WTC11 (cell line): Measurements from ENCODE around the gene STK16. TPM values are rescaled to one million over a fixed set of nuclear protein-coding genes. Genes with fewer than 3 reads are reported as not detected.
A peak's percentile ranks its signal among the peaks of the same experiment; 100 is the strongest.

Experiments used
- ATF1 ChIP-seq: sonication (generic); formaldehyde crosslinking; IDR thresholded peaks from 2 replicates; pipeline ENCODE4 v1.8.1; 2023; ENCODE audit warnings: mild to moderate bottlenecking, moderate library complexity, missing genetic modification reagents
- CBFB ChIP-seq: sonication (generic); formaldehyde crosslinking; IDR thresholded peaks from 2 replicates; pipeline ENCODE4 v1.8.1; 2022; ENCODE audit warnings: mild to moderate bottlenecking, low read depth, missing genetic modification reagents
- ESRRA ChIP-seq: sonication (generic); formaldehyde crosslinking; IDR thresholded peaks from 2 replicates; pipeline ENCODE4 v1.8.1; 2022; ENCODE audit warnings: mild to moderate bottlenecking, missing genetic modification reagents, borderline replicate concordance
- ETV6 ChIP-seq: sonication (generic); formaldehyde crosslinking; IDR thresholded peaks from 2 replicates; pipeline ENCODE4 v1.8.1; 2022; ENCODE audit warnings: mild to moderate bottlenecking, missing genetic modification reagents
- FOXK1 ChIP-seq: sonication (generic); formaldehyde crosslinking; IDR thresholded peaks from 2 replicates; pipeline ENCODE4 v1.8.0; 2022; ENCODE audit warnings: mild to moderate bottlenecking, moderate library complexity, missing genetic modification reagents
- GABPB1 ChIP-seq: sonication (generic); formaldehyde crosslinking; IDR thresholded peaks from 2 replicates; pipeline ENCODE4 v1.8.1; 2023; ENCODE audit warnings: mild to moderate bottlenecking, missing genetic modification reagents
- GTF2I ChIP-seq: fragments of 250-450 bp; sonication (Bioruptor Pico); conservative IDR thresholded peaks from 2 replicates; pipeline ENCODE4 v1.4.0; 2021; ENCODE audit warnings: mild to moderate bottlenecking
- MXD4 ChIP-seq: fragments of 250-450 bp; sonication (Bioruptor Pico); IDR thresholded peaks from 2 replicates; pipeline ENCODE4 v1.8.0; 2021; ENCODE audit warnings: mild to moderate bottlenecking, moderate library complexity, borderline replicate concordance
- NFATC4 ChIP-seq: fragments of 250-450 bp; sonication (Bioruptor Pico); IDR thresholded peaks from 2 replicates; pipeline ENCODE4 v1.9.0; 2021; ENCODE audit warnings: mild to moderate bottlenecking
- NFYB ChIP-seq: sonication (generic); formaldehyde crosslinking; conservative IDR thresholded peaks from 2 replicates; pipeline ENCODE4 v1.8.0; 2022; ENCODE audit warnings: low read depth, missing genetic modification reagents
- OVOL2 ChIP-seq: fragments of 250-450 bp; sonication (Bioruptor Pico); IDR thresholded peaks from 2 replicates; pipeline ENCODE4 v1.9.0; 2021; ENCODE audit warnings: mild to moderate bottlenecking, borderline replicate concordance
- PRRX2 ChIP-seq: fragments of 250-450 bp; sonication (Bioruptor Pico); IDR thresholded peaks from 2 replicates; pipeline ENCODE4 v1.8.0; 2021; ENCODE audit warnings: mild to moderate bottlenecking
- RORB ChIP-seq: fragments of 250-450 bp; sonication (Bioruptor Pico); IDR thresholded peaks from 2 replicates; pipeline ENCODE4 v1.9.0; 2021; ENCODE audit warnings: mild to moderate bottlenecking
- SMAD3 ChIP-seq: sonication (generic); formaldehyde crosslinking; IDR thresholded peaks from 2 replicates; pipeline ENCODE4 v1.8.0; 2022; ENCODE audit warnings: missing genetic modification reagents, mild to moderate bottlenecking, borderline replicate concordance
- SMAD4 ChIP-seq: sonication (generic); formaldehyde crosslinking; IDR thresholded peaks from 2 replicates; pipeline ENCODE4 v1.8.0; 2022; ENCODE audit warnings: mild to moderate bottlenecking, missing genetic modification reagents
- SOX15 ChIP-seq: fragments of 250-450 bp; sonication (Bioruptor Pico); IDR thresholded peaks from 2 replicates; pipeline ENCODE4 v1.9.0; 2021; ENCODE audit warnings: mild to moderate bottlenecking
- TCF7 ChIP-seq: sonication (generic); formaldehyde crosslinking; IDR thresholded peaks from 2 replicates; pipeline ENCODE4 v1.8.0; 2022; ENCODE audit warnings: mild to moderate bottlenecking, low read depth, missing genetic modification reagents, moderate library complexity
- ZBTB21 ChIP-seq: sonication (generic); formaldehyde crosslinking; IDR thresholded peaks from 2 replicates; pipeline ENCODE4 v1.8.1; 2023; ENCODE audit warnings: mild to moderate bottlenecking, missing genetic modification reagents, borderline replicate concordance
- ZNF219 ChIP-seq: sonication (generic); formaldehyde crosslinking; IDR thresholded peaks from 2 replicates; pipeline ENCODE4 v1.8.0; 2023; ENCODE audit warnings: missing genetic modification reagents, mild to moderate bottlenecking, borderline replicate concordance
- ZNF232 ChIP-seq: sonication (generic); formaldehyde crosslinking; IDR thresholded peaks from 2 replicates; pipeline ENCODE4 v1.8.0; 2022; ENCODE audit warnings: mild to moderate bottlenecking, missing genetic modification reagents
- ZNF317 ChIP-seq: sonication (generic); formaldehyde crosslinking; IDR thresholded peaks from 2 replicates; pipeline ENCODE4 v1.8.1; 2023; ENCODE audit warnings: low read depth, mild to moderate bottlenecking, moderate library complexity, missing genetic modification reagents, borderline replicate concordance
- ZNF396 ChIP-seq: fragments of 250-450 bp; sonication (Bioruptor Pico); IDR thresholded peaks from 2 replicates; pipeline ENCODE4 v1.8.0; 2021; ENCODE audit warnings: mild to moderate bottlenecking, moderate library complexity, borderline replicate concordance
- ZNF671 ChIP-seq: fragments of 250-450 bp; sonication (Bioruptor Pico); IDR thresholded peaks from 2 replicates; pipeline ENCODE4 v1.8.0; 2021; ENCODE audit warnings: mild to moderate bottlenecking
- total RNA-seq: library from RNA; stranded (reverse); gene quantifications from 3 replicates; pipeline ENCODE4 v1.2.3, GENCODE V29; 2021
- TF ChIP-seq, protein P1 (sequence below): sonication (generic); formaldehyde crosslinking; IDR thresholded peaks from 2 replicates; pipeline ENCODE4 v1.8.1; 2022; ENCODE audit warnings: mild to moderate bottlenecking, missing genetic modification reagents, moderate library complexity, borderline replicate concordance
- TF ChIP-seq, protein P2 (sequence below): sonication (generic); formaldehyde crosslinking; IDR thresholded peaks from 2 replicates; pipeline ENCODE4 v1.8.1; 2022; ENCODE audit warnings: low read depth, mild to moderate bottlenecking, moderate library complexity, missing genetic modification reagents, borderline replicate concordance
- TF ChIP-seq, protein P3 (sequence below): sonication (generic); formaldehyde crosslinking; IDR thresholded peaks from 2 replicates; pipeline ENCODE4 v1.8.1; 2022; ENCODE audit warnings: missing genetic modification reagents, borderline replicate concordance
- TF ChIP-seq, protein P4 (sequence below): sonication (generic); formaldehyde crosslinking; IDR thresholded peaks from 2 replicates; pipeline ENCODE4 v1.8.0; 2022; ENCODE audit warnings: mild to moderate bottlenecking, missing genetic modification reagents
- TF ChIP-seq, protein P5 (sequence below): sonication (generic); formaldehyde crosslinking; IDR thresholded peaks from 2 replicates; pipeline ENCODE4 v1.8.0; 2022; ENCODE audit warnings: mild to moderate bottlenecking, missing genetic modification reagents
- TF ChIP-seq, protein P6 (sequence below): fragments of 200-600 bp; IDR thresholded peaks from 2 replicates; pipeline ENCODE4 v1.8.0; 2022; ENCODE audit warnings: antibody characterized with exemption

The STK16 gene
- total RNA-seq, 1 experiment from 2014 or later = 27.5 TPM

DNA sequence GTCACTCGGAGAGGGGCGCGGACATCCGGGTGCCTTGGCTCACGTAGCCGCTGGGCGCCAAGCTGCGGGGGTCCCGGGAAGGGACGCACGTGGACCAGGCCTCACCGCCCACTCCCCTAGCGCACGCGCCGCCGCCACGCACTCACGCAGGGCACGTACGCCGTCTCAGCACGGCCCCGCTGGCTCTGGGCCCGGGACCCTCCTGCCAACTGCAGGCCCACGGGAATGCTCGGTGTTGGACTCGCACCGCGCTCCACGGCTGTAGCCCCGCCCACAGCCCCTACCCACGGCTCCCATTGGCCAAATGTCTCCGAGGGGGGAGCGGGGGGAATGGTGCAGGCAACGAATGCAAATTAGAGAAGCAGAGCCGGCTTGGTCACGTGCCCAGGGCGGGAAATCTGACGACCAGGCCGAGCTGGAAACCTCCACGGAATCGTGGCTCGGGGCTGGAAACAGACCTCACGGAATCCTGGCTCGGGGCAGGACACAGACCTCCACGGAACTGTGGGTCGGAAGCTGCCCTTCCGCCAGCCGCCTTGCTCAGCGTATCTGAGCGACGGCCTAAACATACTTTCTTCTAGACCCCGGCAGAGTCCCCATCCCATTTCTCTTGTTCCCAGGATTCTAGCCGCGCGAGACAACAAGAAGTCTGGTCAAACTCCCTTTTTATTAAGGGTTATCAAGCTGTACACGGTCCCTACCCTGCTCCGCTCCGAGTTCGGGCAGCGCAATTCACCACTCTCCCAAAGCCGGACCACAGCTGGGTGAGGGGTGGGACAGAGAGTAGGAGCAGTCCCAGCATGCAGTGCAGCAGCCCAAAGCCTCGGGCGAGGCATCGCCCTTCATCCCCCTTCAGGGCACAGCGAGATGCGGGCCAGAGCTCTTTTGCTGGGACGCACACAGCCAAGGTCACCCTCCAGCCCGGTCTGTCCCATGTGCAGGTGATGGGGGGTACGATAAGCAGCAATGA, 26.3 kb upstream of the STK16 start, which contains the start of gene ABCB6 (continued):
- TF ChIP-seq, protein P1, sequence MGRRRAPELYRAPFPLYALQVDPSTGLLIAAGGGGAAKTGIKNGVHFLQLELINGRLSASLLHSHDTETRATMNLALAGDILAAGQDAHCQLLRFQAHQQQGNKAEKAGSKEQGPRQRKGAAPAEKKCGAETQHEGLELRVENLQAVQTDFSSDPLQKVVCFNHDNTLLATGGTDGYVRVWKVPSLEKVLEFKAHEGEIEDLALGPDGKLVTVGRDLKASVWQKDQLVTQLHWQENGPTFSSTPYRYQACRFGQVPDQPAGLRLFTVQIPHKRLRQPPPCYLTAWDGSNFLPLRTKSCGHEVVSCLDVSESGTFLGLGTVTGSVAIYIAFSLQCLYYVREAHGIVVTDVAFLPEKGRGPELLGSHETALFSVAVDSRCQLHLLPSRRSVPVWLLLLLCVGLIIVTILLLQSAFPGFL (CRISPR knock-in tag) = no peak; the same call in 1 of the 2 replicates
- TF ChIP-seq NFATC4 (CRISPR knock-in tag) = peak; percentile 86; the same call in 1 of the 2 replicates
- no peak for TF ChIP-seq MXD4 (CRISPR knock-in tag)
- no peak for TF ChIP-seq ATF1
- 0 out of 2 replicates have a peak, but pooled peaks have one; percentile 20 for TF ChIP-seq ESRRA (CRISPR knock-in tag)
- no peak for TF ChIP-seq CBFB (CRISPR knock-in tag)
- TF ChIP-seq, protein P2, sequence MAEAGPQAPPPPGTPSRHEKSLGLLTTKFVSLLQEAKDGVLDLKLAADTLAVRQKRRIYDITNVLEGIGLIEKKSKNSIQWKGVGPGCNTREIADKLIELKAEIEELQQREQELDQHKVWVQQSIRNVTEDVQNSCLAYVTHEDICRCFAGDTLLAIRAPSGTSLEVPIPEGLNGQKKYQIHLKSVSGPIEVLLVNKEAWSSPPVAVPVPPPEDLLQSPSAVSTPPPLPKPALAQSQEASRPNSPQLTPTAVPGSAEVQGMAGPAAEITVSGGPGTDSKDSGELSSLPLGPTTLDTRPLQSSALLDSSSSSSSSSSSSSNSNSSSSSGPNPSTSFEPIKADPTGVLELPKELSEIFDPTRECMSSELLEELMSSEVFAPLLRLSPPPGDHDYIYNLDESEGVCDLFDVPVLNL (CRISPR knock-in tag) = peak; percentile 72; the same call in 1 of the 2 replicates
- TF ChIP-seq, protein P3, sequence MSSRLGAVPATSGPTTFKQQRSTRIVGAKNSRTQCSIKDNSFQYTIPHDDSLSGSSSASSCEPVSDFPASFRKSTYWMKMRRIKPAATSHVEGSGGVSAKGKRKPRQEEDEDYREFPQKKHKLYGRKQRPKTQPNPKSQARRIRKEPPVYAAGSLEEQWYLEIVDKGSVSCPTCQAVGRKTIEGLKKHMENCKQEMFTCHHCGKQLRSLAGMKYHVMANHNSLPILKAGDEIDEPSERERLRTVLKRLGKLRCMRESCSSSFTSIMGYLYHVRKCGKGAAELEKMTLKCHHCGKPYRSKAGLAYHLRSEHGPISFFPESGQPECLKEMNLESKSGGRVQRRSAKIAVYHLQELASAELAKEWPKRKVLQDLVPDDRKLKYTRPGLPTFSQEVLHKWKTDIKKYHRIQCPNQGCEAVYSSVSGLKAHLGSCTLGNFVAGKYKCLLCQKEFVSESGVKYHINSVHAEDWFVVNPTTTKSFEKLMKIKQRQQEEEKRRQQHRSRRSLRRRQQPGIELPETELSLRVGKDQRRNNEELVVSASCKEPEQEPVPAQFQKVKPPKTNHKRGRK (CRISPR knock-in tag) = no peak
- no peak for TF ChIP-seq ZNF317
- no peak for TF ChIP-seq GTF2I (CRISPR knock-in tag)
- 0 out of 2 replicates have a peak, but pooled peaks have one; percentile 84 for TF ChIP-seq ZNF219 (CRISPR knock-in tag)
- peak; percentile 9; the same call in 1 of the 2 replicates for TF ChIP-seq PRRX2 (CRISPR knock-in tag)
- TF ChIP-seq ZBTB21 (CRISPR knock-in tag) = peak; percentile 78; the same call in 1 of the 2 replicates
- TF ChIP-seq GABPB1 = peak; percentile 84
- no peak for TF ChIP-seq RORB
- no peak for TF ChIP-seq ZNF396
- TF ChIP-seq SMAD3 = peak; percentile 62; the same call in 1 of the 2 replicates
- TF ChIP-seq TCF7 (CRISPR knock-in tag) = no peak
- TF ChIP-seq SMAD4 (CRISPR knock-in tag) = no peak
- no peak for TF ChIP-seq ZNF671
- TF ChIP-seq, protein P4, sequence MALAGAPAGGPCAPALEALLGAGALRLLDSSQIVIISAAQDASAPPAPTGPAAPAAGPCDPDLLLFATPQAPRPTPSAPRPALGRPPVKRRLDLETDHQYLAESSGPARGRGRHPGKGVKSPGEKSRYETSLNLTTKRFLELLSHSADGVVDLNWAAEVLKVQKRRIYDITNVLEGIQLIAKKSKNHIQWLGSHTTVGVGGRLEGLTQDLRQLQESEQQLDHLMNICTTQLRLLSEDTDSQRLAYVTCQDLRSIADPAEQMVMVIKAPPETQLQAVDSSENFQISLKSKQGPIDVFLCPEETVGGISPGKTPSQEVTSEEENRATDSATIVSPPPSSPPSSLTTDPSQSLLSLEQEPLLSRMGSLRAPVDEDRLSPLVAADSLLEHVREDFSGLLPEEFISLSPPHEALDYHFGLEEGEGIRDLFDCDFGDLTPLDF (CRISPR knock-in tag) = no peak
- no peak for TF ChIP-seq SOX15 (CRISPR knock-in tag)
- peak; percentile 83 for TF ChIP-seq FOXK1 (CRISPR knock-in tag)
- no peak for TF ChIP-seq OVOL2 (CRISPR knock-in tag)
- TF ChIP-seq, protein P5, sequence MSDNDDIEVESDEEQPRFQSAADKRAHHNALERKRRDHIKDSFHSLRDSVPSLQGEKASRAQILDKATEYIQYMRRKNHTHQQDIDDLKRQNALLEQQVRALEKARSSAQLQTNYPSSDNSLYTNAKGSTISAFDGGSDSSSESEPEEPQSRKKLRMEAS (CRISPR knock-in tag) = peak; percentile 99
- TF ChIP-seq NFYB (CRISPR knock-in tag) = peak; percentile 62
- TF ChIP-seq ZNF232 (CRISPR knock-in tag) = no peak; the same call in 1 of the 2 replicates
- peak; percentile 59 for TF ChIP-seq ETV6
- TF ChIP-seq, protein P6, sequence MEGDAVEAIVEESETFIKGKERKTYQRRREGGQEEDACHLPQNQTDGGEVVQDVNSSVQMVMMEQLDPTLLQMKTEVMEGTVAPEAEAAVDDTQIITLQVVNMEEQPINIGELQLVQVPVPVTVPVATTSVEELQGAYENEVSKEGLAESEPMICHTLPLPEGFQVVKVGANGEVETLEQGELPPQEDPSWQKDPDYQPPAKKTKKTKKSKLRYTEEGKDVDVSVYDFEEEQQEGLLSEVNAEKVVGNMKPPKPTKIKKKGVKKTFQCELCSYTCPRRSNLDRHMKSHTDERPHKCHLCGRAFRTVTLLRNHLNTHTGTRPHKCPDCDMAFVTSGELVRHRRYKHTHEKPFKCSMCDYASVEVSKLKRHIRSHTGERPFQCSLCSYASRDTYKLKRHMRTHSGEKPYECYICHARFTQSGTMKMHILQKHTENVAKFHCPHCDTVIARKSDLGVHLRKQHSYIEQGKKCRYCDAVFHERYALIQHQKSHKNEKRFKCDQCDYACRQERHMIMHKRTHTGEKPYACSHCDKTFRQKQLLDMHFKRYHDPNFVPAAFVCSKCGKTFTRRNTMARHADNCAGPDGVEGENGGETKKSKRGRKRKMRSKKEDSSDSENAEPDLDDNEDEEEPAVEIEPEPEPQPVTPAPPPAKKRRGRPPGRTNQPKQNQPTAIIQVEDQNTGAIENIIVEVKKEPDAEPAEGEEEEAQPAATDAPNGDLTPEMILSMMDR = no peak
